H9 (cell line): ENCODE data around the gene KLF2. TPM values are rescaled to one million over a fixed set of nuclear protein-coding genes. Genes with fewer than 3 reads are reported as not detected.

Experiments used
- DNase-seq: peaks from one replicate; pipeline ENCODE4 v3.0.0-alpha.2; 2017
- H2AFZ ChIP-seq: one replicate; pipeline ENCODE4 v1.6.1; 2013; ENCODE audit warnings: mild to moderate bottlenecking, low read length, control low read depth, moderate library complexity
- H2AK5ac ChIP-seq: 2 replicates; pipeline ENCODE4 v1.6.1; 2013; ENCODE audit warnings: low read length, control low read depth, mixed read lengths; ENCODE audit not compliant: insufficient read length
- H2BK120ac ChIP-seq: one replicate; pipeline ENCODE4 v1.6.1; 2013; ENCODE audit warnings: low read depth, mild to moderate bottlenecking, low read length, control low read depth, inconsistent platforms; ENCODE audit not compliant: poor library complexity, severe bottlenecking
- H2BK12ac ChIP-seq: 2 replicates; pipeline ENCODE4 v1.6.1; 2013; ENCODE audit warnings: low read length, control low read depth, mixed read lengths, low read depth; ENCODE audit not compliant: insufficient read length
- H2BK15ac ChIP-seq: 2 replicates; pipeline ENCODE4 v1.6.1; 2013; ENCODE audit warnings: low read depth, low read length, control low read depth
- H2BK20ac ChIP-seq: one replicate; pipeline ENCODE4 v1.6.1; 2013; ENCODE audit warnings: low read depth, mild to moderate bottlenecking, low read length, control low read depth, inconsistent platforms; ENCODE audit not compliant: poor library complexity, severe bottlenecking
- H2BK5ac ChIP-seq: 2 replicates; pipeline ENCODE4 v1.6.1; 2013; ENCODE audit warnings: low read length, control low read depth, mixed read lengths; ENCODE audit not compliant: insufficient read length
- H3K14ac ChIP-seq: 2 replicates; pipeline ENCODE4 v1.6.1; 2013; ENCODE audit warnings: low read length, control low read depth; ENCODE audit not compliant: insufficient read depth
- H3K18ac ChIP-seq: 2 replicates; pipeline ENCODE4 v1.6.1; 2013; ENCODE audit warnings: low read depth, mild to moderate bottlenecking, mixed read lengths, low read length, control low read depth; ENCODE audit not compliant: insufficient read length
- H3K23ac ChIP-seq: 2 replicates; pipeline ENCODE4 v1.6.1; 2013; ENCODE audit warnings: low read length, control low read depth, mixed read lengths, low read depth; ENCODE audit not compliant: insufficient read length
- H3K23me2 ChIP-seq: 2 replicates; pipeline ENCODE4 v1.6.1; 2013; ENCODE audit warnings: low read depth, mild to moderate bottlenecking, mixed read lengths, low read length, control low read depth; ENCODE audit not compliant: insufficient read length, poor library complexity, severe bottlenecking
- H3K27ac ChIP-seq: 2 replicates; pipeline ENCODE4 v1.5.1; 2013; ENCODE audit warnings: low read length, control low read depth, mixed read lengths, low read depth; ENCODE audit not compliant: insufficient read length
- H3K27me3 ChIP-seq: 2 replicates; pipeline ENCODE4 v1.6.1; 2013; ENCODE audit warnings: low read length, control low read depth, inconsistent platforms; ENCODE audit not compliant: insufficient read depth
- H3K4ac ChIP-seq: 2 replicates; pipeline ENCODE4 v1.6.1; 2013; ENCODE audit warnings: low read depth, mild to moderate bottlenecking, control low read depth, inconsistent platforms, low read length, moderate library complexity
- H3K4me1 ChIP-seq: 2 replicates; pipeline ENCODE4 v1.6.1; 2013; ENCODE audit warnings: low read length, control low read depth, inconsistent platforms; ENCODE audit not compliant: insufficient read depth
- H3K4me2 ChIP-seq: 2 replicates; pipeline ENCODE4 v1.6.1; 2013; ENCODE audit warnings: low read length, control low read depth, mixed read lengths; ENCODE audit not compliant: insufficient read length, insufficient read depth
- H3K56ac ChIP-seq: 2 replicates; pipeline ENCODE4 v1.6.1; 2013; ENCODE audit warnings: low read depth, mild to moderate bottlenecking, mixed read lengths, low read length, control low read depth; ENCODE audit not compliant: insufficient read length
- H3K79me1 ChIP-seq: 2 replicates; pipeline ENCODE4 v1.6.1; 2013; ENCODE audit warnings: low read depth, mild to moderate bottlenecking, moderate library complexity, low read length, control low read depth, inconsistent platforms; ENCODE audit not compliant: insufficient read depth, poor library complexity, severe bottlenecking
- H3K79me2 ChIP-seq: 2 replicates; pipeline ENCODE4 v1.6.1; 2013; ENCODE audit warnings: low read length, control low read depth, inconsistent platforms; ENCODE audit not compliant: insufficient read depth
- H3K9ac ChIP-seq: 2 replicates; pipeline ENCODE4 v1.6.1; 2013; ENCODE audit warnings: low read length, control low read depth, mixed read lengths; ENCODE audit not compliant: insufficient read length; ENCODE audit errors: extremely low read depth
- H3K9me3 ChIP-seq: one replicate; pipeline ENCODE4 v1.6.1; 2013; ENCODE audit warnings: low read depth, low read length, inconsistent platforms; ENCODE audit not compliant: control insufficient read depth
- H3T11ph ChIP-seq: one replicate; pipeline ENCODE4 v1.6.1; 2013; ENCODE audit warnings: mild to moderate bottlenecking, low read length, control low read depth, inconsistent platforms
- H4K20me1 ChIP-seq: one replicate; pipeline ENCODE4 v1.6.1; 2013; ENCODE audit not compliant: control insufficient read depth, insufficient read length, insufficient read depth
- H4K5ac ChIP-seq: 2 replicates; pipeline ENCODE4 v1.6.1; 2013; ENCODE audit warnings: low read depth, mild to moderate bottlenecking, mixed read lengths, low read length, control low read depth; ENCODE audit not compliant: insufficient read length
- H4K8ac ChIP-seq: replicated peaks from 2 replicates; pipeline ENCODE4 v1.6.1; 2013; ENCODE audit warnings: low read length, control low read depth, mixed read lengths, low read depth; ENCODE audit not compliant: insufficient read length
- H4K91ac ChIP-seq: 2 replicates; pipeline ENCODE4 v1.6.1; 2013; ENCODE audit warnings: low read depth, mild to moderate bottlenecking, moderate library complexity, mixed read lengths, low read length, control low read depth; ENCODE audit not compliant: insufficient read length
- H3K27ac Mint-ChIP-seq, 3 experiments: 2 replicates in 2 of 3; 3 replicates in 1 of 3; pipeline ENCODE4 v1.8.0; 2020 to 2021; ENCODE audit warnings: mixed read lengths in 3 of 3, mild to moderate bottlenecking in 1 of 3, moderate library complexity in 1 of 3
- H3K27me3 Mint-ChIP-seq: 2 replicates; pipeline ENCODE4 v1.8.0; 2021; ENCODE audit warnings: low read depth, mild to moderate bottlenecking, moderate library complexity, mixed read lengths
- H3K36me3 Mint-ChIP-seq, 3 experiments: 2 replicates in 2 of 3; 3 replicates in 1 of 3; pipeline ENCODE4 v1.8.0; 2020 to 2021; ENCODE audit warnings: low read depth in 3 of 3, mixed read lengths in 3 of 3; ENCODE audit not compliant: insufficient read depth in 1 of 3
- H3K4me1 Mint-ChIP-seq, 2 experiments: 2 replicates each; pipeline ENCODE4 v1.8.0; 2020; ENCODE audit warnings: mixed read lengths in 2 of 2
- H3K4me3 Mint-ChIP-seq, 2 experiments: 2 replicates in 1 of 2; 3 replicates in 1 of 2; pipeline ENCODE4 v1.8.0; 2020 to 2021; ENCODE audit warnings: mild to moderate bottlenecking in 2 of 2, mixed read lengths in 2 of 2, moderate library complexity in 1 of 2
- H3K9me3 Mint-ChIP-seq, 2 experiments: 2 replicates in 1 of 2; 3 replicates in 1 of 2; pipeline ENCODE4 v1.8.0; 2020; ENCODE audit warnings: mild to moderate bottlenecking in 2 of 2, mixed read lengths in 2 of 2, moderate library complexity in 1 of 2
- CTCF ChIP-seq: fragments of 200-600 bp; sonication (generic); conservative IDR thresholded peaks from 3 replicates; pipeline ENCODE4 v1.8.0; 2021; ENCODE audit warnings: antibody characterized with exemption, mild to moderate bottlenecking
- WGBS: extraction: QIAGEN DNeasy Blood & Tissue Kit; methylation state at CpG from one replicate; pipeline ENCODE4 v1.1.7; 2013; ENCODE audit warnings: missing lambda C conversion rate, low lambda C conversion rate, mixed read lengths; ENCODE audit not compliant: insufficient read length; ENCODE audit errors: extremely low coverage; 5-methylcytosine and 5-hydroxymethylcytosine counted together
- total RNA-seq: library from RNA; stranded (reverse); gene quantifications from 2 replicates; pipeline ENCODE4 v1.2.1, GENCODE V29; 2021

KLF2 gene
- total RNA-seq, 1 experiment from 2014 or later, result 0.33 TPM

GRCh38 chr19:16377521-16377920 lies 52.9 kb downstream of the KLF2 start:
- no CpG with 5 or more reads among the region's 9 CpGs for WGBS
- Histone ChIP-seq H2BK15ac (no peak overlapping the region), H3K14ac (no peak overlapping the region), H3K56ac (no peak overlapping the region), H3K23ac (no peak overlapping the region), H3K9ac (no peak overlapping the region), H3K4ac (no peak overlapping the region), H2AFZ (no peak overlapping the region), H3K79me1 (no peaks in the 10 kb centered on the region), H2BK20ac (no peak overlapping the region), H3K27ac (no peak overlapping the region), H2BK12ac (no peak overlapping the region), H3K23me2 (no peaks in the 10 kb centered on the region), H2BK120ac (no peak overlapping the region), H4K8ac (no peak overlapping the region), H3K18ac (no peak overlapping the region), H3K27me3 (no peaks in the 10 kb centered on the region), H2BK5ac (no peak overlapping the region), H3K4me2 (no peak overlapping the region), H2AK5ac (no peak overlapping the region), H3K9me3 (no peaks in the 10 kb centered on the region), H4K5ac (no peak overlapping the region), H3T11ph (no peak overlapping the region), H4K91ac (no peak overlapping the region), H3K4me1 (no peaks in the 10 kb centered on the region), H3K79me2 (no peaks in the 10 kb centered on the region), H4K20me1 (no peaks in the 10 kb centered on the region)
- no peak for TF ChIP-seq CTCF
- Mint-ChIP-seq H3K27ac (no peak overlapping the region), H3K4me1 (no peaks in the 10 kb centered on the region), H3K9me3 (no peaks in the 10 kb centered on the region; a peak in 1 of 5 replicates), H3K27me3 (no peaks in the 10 kb centered on the region), H3K36me3 (peaks cover 27 to 44% (median 34%) of the 10 kb centered on the region in 3 experiments), H3K4me3 (no peak overlapping the region)
- DNase-seq, result peak; percentile 20

Other genes starting within 250 kb of the KLF2 start
- 431 TPM in 2 replicates for gene TPM4, start 248.3 kb upstream of the KLF2 start, total RNA-seq
- 93.8 and 103 TPM in 2 replicates for gene RAB8A, start 212.9 kb upstream of the KLF2 start, total RNA-seq
- gene HSH2D, start 181.1 kb upstream of the KLF2 start, total RNA-seq, result 1.8 and 2.3 TPM in 2 replicates
- not detected in 2 replicates for gene CIB3, start 151.3 kb upstream of the KLF2 start, total RNA-seq
- 90.4 and 91.9 TPM in 2 replicates for gene FAM32A, start 139.4 kb upstream of the KLF2 start, total RNA-seq
- 30.3 and 37.6 TPM in 2 replicates for gene AP1M1, start 126.9 kb upstream of the KLF2 start, total RNA-seq
- 31.8 and 33.3 TPM in 2 replicates for gene EPS15L1, start 147.1 kb downstream of the KLF2 start, total RNA-seq
- 0.44 and 0.53 TPM in 2 replicates for gene CALR3, start 171.3 kb downstream of the KLF2 start, total RNA-seq
- gene C19orf44, start 171.6 kb downstream of the KLF2 start, total RNA-seq, result 5.7 and 6.4 TPM in 2 replicates
- 92.2 and 101 TPM in 2 replicates for gene CHERP, start 217.6 kb downstream of the KLF2 start, total RNA-seq
- gene SLC35E1, start 247.6 kb downstream of the KLF2 start, total RNA-seq, result 34.0 and 35.8 TPM in 2 replicates